ENCODE results near the gene ROBO1.
"Not testable (repeated sequence)": the region's sequence is repeated elsewhere in the genome, so short reads cannot be mapped to it uniquely, and the experiment has no call there.

The ROBO1 gene

DNA sequence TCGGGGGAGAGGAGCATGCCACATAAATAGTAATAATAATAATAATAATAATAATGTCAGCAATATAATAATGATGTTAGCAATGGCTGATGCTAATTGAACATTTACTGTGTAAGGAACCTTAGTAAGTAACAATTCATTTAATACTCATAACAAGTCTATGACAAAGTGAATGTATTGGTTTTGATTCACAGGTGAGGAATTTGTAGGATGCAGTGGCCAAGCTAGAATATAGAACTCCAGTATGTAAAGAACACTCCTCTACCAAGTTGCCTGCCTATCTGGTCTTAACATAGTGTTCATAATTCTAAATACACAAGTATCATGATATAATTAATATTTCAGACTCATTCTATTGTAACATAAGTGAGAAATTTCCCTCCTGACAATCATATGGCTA lies 1016.5 kb downstream of the ROBO1 start:
- no peak for DNase-seq (ENCODE audit: low read depth)
- H3K4me3 ChIP-seq (ENCODE audit: low read depth, low read length): no peak overlapping the region
- TF ChIP-seq, protein P1, sequence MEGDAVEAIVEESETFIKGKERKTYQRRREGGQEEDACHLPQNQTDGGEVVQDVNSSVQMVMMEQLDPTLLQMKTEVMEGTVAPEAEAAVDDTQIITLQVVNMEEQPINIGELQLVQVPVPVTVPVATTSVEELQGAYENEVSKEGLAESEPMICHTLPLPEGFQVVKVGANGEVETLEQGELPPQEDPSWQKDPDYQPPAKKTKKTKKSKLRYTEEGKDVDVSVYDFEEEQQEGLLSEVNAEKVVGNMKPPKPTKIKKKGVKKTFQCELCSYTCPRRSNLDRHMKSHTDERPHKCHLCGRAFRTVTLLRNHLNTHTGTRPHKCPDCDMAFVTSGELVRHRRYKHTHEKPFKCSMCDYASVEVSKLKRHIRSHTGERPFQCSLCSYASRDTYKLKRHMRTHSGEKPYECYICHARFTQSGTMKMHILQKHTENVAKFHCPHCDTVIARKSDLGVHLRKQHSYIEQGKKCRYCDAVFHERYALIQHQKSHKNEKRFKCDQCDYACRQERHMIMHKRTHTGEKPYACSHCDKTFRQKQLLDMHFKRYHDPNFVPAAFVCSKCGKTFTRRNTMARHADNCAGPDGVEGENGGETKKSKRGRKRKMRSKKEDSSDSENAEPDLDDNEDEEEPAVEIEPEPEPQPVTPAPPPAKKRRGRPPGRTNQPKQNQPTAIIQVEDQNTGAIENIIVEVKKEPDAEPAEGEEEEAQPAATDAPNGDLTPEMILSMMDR (IDR thresholded peaks at IDR 0.05; ENCODE audit: low read depth, low read length, missing control alignments): no peak

DNA sequence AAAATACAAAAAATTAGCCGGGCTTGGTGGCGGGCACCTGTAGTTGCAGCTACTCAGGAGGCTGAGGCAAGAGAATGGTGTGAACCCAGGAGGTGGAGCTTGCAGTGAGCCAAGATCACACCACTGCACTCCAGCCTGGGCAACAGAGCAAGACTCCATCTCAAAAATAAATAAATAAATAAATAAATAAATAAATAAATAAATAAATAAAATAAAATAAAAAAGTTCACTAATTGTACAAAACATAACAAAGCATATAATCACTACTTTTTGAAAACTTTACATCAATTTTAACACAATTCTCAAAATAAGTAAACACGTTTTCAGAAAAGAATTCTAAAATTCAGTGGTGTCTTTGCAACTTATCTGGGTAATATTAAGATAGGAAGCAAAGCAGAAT lies 1017.5 kb downstream of the ROBO1 start:
- not testable (repeated sequence) for DNase-seq (ENCODE audit: low read depth); H3K4me3 ChIP-seq (ENCODE audit: low read depth, low read length)

DNA sequence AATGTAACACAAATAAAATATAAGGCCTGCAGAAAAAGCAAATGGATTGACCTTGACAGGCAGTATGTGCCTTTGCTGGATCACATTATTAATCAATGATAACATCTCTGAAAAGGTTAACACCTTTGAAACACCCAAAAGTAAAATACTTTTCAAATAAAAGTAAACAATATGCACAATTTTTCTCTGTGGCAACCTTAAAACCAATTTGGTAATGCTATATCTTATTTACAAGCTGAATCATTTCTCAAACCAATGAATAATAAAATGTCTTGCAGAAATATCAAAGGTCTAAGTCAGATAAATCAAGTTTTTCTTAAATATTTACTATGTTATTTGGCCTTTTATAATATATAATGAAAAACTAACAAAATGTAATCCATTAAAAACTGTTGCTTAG lies 1018.7 kb downstream of the ROBO1 start:
- no peak for DNase-seq (ENCODE audit: low read depth)
- TF ChIP-seq, protein P1 (IDR thresholded peaks at IDR 0.05; ENCODE audit: low read depth, low read length, missing control alignments): no peak
- H3K4me3 ChIP-seq (ENCODE audit: low read depth, low read length): no peak overlapping the region

DNA sequence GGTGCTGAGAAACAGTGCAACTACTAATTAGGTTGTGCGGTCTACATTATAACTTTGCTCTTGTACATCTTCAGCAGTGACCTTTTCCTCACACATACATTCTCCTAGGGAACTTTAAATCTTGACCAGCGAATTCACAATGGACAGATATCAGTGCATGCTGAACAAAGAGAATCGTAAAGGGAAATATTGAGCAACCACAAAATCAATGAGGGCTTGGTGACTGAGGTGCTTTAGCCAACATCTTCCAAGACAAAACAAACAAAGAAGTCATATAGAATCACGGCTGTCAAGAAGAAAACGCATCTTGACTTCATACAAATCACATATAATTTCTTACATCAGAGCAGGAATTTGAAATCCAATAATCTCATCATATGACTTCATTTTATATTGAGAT lies 1022.0 kb downstream of the ROBO1 start:
- TF ChIP-seq, protein P1 (IDR thresholded peaks at IDR 0.05; ENCODE audit: low read depth, low read length, missing control alignments): no peak
- no peak for DNase-seq (ENCODE audit: low read depth)

DNA sequence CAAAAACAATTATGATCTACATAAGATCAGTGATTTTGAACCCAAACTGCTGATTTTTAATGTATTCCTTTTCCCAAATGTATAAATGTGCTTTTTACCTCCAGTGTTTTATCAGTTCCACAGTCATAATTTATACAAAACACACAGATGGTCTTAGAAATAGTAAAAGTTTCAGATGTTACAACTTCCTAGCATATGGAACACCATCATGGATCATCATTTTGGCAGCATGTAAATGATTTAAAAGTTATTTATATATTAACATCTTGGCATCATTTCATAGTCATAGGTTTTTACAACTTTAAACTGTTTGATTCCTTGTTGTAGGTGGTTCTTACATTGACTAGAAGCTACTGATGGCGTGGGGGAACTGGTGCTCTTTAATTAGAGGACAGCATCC lies 1025.3 kb downstream of the ROBO1 start:
- no peak for DNase-seq (ENCODE audit: low read depth)
- TF ChIP-seq, protein P1 (IDR thresholded peaks at IDR 0.05; ENCODE audit: low read depth, low read length, missing control alignments): no peak
- no peak overlapping the region for H3K4me3 ChIP-seq (ENCODE audit: low read depth, low read length)

More for the DNA sequence above, 1022.0 kb downstream of the ROBO1 start:
- no peak overlapping the region for H3K4me3 ChIP-seq (ENCODE audit: low read depth, low read length)

DNA sequence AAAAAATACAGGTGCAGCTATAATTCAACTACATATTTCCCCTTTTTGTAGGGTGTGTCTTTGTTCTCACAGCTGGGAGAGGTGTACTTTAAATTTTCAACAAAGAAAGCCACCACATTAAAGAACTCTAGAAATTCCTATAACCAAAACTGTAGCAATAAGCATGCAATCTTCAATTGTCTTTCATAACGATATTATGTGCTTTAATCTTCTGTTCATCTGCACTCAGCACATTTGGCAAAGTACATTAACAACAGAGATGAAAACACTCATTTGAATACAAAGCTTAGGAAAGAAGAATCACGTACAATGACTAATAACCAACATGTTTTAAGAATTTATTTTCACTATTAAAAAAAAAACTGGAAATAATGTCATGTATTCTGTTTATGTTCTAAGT lies 1025.8 kb downstream of the ROBO1 start:
- H3K4me3 ChIP-seq (ENCODE audit: low read depth, low read length): no peak overlapping the region
- TF ChIP-seq, protein P1 (IDR thresholded peaks at IDR 0.05; ENCODE audit: low read depth, low read length, missing control alignments): no peak
- no peak for DNase-seq (ENCODE audit: low read depth)

DNA sequence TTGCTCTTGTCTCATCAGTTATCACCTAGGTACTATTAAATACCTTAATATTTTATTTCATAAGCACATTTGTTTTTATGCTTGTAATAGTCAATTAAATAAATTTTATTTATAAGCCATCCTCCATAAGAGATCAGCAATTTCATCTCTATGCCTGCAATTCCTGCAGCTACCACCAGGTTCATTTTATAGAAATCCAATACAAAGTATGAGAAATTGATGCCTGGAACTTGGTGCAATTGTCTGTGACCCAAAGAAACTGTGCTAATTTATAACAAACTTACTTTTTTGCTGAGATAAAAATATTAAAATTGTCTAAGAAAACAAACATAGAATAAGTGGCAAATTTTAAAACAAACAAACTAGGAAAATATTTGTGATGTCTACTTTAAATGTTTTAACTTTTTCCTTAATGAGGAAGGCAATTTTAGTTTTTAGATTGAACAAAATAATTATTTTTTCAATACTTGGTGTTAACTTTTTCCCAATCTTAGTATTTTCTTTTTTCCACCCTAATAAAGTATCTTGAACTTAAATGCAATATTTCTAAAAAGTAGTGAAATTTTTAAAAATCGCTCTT lies 1026.6 kb downstream of the ROBO1 start:
- no peak for DNase-seq (ENCODE audit: low read depth)
- H3K4me3 ChIP-seq (ENCODE audit: low read depth, low read length): no peak overlapping the region
- TF ChIP-seq, protein P1 (IDR thresholded peaks at IDR 0.05; ENCODE audit: low read depth, low read length, missing control alignments): peak; percentile 37
